Stimulated activated CD8-positive, alpha-beta memory T cell treated with anti-CD3 and anti-CD28 coated beads, Interleukin-12 subunit alpha, Interleukin-12 subunit beta, amount 100 ng/mL, for 24 hours (primary cell): ENCODE measurements around the gene EFCC1.

Source experiments
- DNase-seq: peaks from one replicate; pipeline ENCODE4 v3.0.0-alpha.2; 2020; ENCODE audit errors: extremely low read depth

EFCC1 gene

GRCh38 chr3:129032716-129033115 lies 31.6 kb downstream of the EFCC1 start:
- DNase-seq, result no peak

GRCh38 chr3:129033151-129033550 lies 32.0 kb downstream of the EFCC1 start:
- DNase-seq, result no peak

- DNase-seq, result no peak
Measured at GRCh38 chr3:129033633-129034321, 32.7 kb downstream of the EFCC1 start.

- no peak for DNase-seq
Measured at GRCh38 chr3:129034642-129035041, 33.5 kb downstream of the EFCC1 start.

GRCh38 chr3:129035360-129036221 lies 34.5 kb downstream of the EFCC1 start:
- no peak for DNase-seq

GRCh38 chr3:129036222-129037092 lies 35.4 kb downstream of the EFCC1 start:
- DNase-seq, result no peak

GRCh38 chr3:129037093-129037419 lies 36.0 kb downstream of the EFCC1 start:
- DNase-seq, result no peak

- no peak for DNase-seq
Measured at GRCh38 chr3:129038121-129038855, 37.2 kb downstream of the EFCC1 start.

- no peak for DNase-seq
Measured at GRCh38 chr3:129039271-129040038, 38.4 kb downstream of the EFCC1 start.

- no peak for DNase-seq
Measured at GRCh38 chr3:129040039-129040336, 38.9 kb downstream of the EFCC1 start.

GRCh38 chr3:129040579-129041300 lies 39.6 kb downstream of the EFCC1 start:
- no peak for DNase-seq

- DNase-seq, result no peak
Measured at GRCh38 chr3:129045675-129046036, 44.6 kb downstream of the EFCC1 start.

- no peak for DNase-seq
Measured at GRCh38 chr3:129046037-129046731, 45.1 kb downstream of the EFCC1 start.

- DNase-seq, result no peak
Measured at GRCh38 chr3:129046732-129047552, 45.8 kb downstream of the EFCC1 start.

- no peak for DNase-seq
Measured at GRCh38 chr3:129047553-129047839, 46.4 kb downstream of the EFCC1 start.

- no peak for DNase-seq
Measured at GRCh38 chr3:129050556-129051295, 49.6 kb downstream of the EFCC1 start.

GRCh38 chr3:129051871-129052340 lies 50.8 kb downstream of the EFCC1 start:
- no peak for DNase-seq

GRCh38 chr3:129052675-129053074 lies 51.6 kb downstream of the EFCC1 start:
- DNase-seq, result no peak
